G401 (cell line): ENCODE measurements around the gene STK11. TPM values are rescaled to one million over a fixed set of nuclear protein-coding genes. Genes with fewer than 3 reads are reported as not detected.

ENCODE experiments used
- DNase-seq: peaks from one replicate; pipeline ENCODE4 v3.0.0-alpha.2; 2015; ENCODE audit warnings: low spot score
- in situ Hi-C: cut with HindIII; loops from 2 replicates; pipeline ENCODE4 v1.10.0; 2016; ENCODE audit warnings: low sequenced_read_pairs, mixed read lengths
- total RNA-seq: library from RNA; depleted of rRNA; stranded (reverse); fragments of >200 nt; shearing (Covaris generic); gene quantifications from 2 replicates; pipeline ENCODE4 v1.2.3, GENCODE V29; 2014

The STK11 gene
- total RNA-seq, 1 experiment from 2014 or later: 83.6 TPM

DNA sequence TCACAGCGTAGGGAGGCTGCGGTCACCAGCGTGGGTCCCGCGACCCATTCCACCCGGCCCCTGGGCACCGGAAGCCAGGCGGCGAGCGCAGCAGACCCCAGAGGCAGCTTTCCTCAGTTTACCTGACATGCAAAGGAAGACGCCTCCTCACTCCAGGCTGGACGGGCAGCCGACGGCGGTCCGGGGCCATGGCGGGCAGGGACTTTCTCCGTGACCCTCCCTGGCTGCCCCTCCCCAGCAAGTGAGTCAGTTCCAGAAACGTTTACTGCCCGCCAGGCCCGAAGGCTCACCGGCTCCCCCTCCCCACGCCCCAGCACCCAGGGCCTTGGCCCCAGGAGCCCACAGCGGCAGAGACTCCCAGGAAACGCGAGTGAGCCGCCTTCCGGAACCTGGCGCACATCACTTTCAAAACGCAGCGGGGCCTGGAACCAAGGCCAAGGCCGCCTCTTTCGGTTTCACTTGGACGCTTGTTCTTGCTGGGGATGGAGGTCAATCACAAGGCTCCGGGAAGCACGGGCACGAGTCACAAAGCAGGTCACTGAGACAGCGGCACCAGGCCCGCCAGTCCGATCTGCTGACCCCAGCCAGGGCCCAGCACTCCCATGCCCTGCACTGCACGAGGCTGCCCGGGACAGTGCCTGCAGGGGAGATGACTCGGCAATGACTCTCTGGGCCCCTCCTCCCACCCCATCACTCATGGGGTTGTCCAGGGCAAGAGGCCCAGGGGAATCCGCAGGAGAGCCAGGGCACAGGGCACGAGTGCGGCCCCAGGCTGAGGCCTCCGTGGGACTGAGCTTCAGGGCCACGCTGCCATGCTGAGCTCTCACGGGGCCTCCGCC lies 36.8 kb upstream of the STK11 start:
- no peak for DNase-seq
- in situ Hi-C loops: no loop called here

DNA sequence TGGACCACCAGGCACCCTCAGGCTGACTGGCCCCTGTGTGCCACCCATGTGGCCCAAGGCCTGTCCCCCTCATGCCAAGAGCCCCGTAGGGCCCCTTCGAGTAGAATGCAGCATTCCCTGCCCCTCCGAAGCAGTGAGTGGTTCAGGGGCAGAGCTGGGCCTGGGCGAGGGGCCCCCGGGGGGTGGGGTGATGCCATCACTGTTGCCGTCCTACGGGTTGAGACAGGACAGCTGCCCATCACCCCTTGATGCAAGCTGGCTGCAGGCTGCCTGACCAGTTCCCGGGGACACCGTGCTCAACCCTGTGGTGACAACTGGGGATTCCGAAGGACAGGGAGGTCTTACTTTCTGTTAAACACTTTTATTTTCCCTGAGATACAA lies 36.2 kb upstream of the STK11 start:
- in situ Hi-C loops: no loop called here
- no peak for DNase-seq

GRCh38 chr19:1169921-1170885 lies 35.4 kb upstream of the STK11 start:
- peak; percentile 68 for DNase-seq
- in situ Hi-C loops: no loop called here

GRCh38 chr19:1170938-1171754 lies 34.4 kb upstream of the STK11 start:
- no peak for DNase-seq
- in situ Hi-C loops: no loop called here

- no peak for DNase-seq
- in situ Hi-C loops: no loop called here
Measured at GRCh38 chr19:1171755-1172352, 33.7 kb upstream of the STK11 start.

- peak; percentile 63 for DNase-seq
- in situ Hi-C loops: no loop called here
Measured at GRCh38 chr19:1172353-1173158, 33.0 kb upstream of the STK11 start.

DNA sequence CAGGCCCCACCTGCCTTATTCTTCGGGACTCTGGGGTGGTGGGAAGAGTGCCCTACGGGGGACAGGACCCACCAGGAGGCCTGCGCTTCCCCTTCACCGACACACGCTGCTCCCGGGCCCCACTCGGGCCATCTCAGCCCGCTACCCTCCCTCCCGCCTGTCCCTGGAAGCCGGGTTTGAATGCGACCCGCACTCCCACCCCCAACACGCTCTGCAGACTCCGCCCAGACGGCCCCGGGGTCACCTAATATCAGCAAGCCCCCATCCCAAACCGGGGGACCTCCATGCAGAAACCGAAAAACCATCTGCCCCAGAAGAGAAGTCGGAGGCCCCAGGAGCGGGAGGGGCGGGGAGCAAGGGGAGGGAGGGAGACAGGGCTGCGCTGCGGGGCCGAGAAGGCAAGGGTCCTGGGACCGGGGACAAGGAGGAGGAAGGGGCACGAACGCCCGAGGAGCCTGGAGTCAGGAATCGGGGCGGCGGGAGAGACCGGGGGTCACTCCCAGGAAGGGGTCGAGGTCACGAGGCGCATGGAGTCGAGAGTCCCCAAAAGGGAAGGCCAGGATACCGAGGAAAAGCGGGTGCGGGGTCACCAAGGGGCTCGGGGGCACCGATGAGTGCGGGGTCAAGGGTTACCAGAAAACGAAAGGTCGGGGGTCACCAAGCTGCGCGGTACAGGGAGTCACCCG lies 32.3 kb upstream of the STK11 start:
- in situ Hi-C loops: no loop called here
- no peak for DNase-seq

DNA sequence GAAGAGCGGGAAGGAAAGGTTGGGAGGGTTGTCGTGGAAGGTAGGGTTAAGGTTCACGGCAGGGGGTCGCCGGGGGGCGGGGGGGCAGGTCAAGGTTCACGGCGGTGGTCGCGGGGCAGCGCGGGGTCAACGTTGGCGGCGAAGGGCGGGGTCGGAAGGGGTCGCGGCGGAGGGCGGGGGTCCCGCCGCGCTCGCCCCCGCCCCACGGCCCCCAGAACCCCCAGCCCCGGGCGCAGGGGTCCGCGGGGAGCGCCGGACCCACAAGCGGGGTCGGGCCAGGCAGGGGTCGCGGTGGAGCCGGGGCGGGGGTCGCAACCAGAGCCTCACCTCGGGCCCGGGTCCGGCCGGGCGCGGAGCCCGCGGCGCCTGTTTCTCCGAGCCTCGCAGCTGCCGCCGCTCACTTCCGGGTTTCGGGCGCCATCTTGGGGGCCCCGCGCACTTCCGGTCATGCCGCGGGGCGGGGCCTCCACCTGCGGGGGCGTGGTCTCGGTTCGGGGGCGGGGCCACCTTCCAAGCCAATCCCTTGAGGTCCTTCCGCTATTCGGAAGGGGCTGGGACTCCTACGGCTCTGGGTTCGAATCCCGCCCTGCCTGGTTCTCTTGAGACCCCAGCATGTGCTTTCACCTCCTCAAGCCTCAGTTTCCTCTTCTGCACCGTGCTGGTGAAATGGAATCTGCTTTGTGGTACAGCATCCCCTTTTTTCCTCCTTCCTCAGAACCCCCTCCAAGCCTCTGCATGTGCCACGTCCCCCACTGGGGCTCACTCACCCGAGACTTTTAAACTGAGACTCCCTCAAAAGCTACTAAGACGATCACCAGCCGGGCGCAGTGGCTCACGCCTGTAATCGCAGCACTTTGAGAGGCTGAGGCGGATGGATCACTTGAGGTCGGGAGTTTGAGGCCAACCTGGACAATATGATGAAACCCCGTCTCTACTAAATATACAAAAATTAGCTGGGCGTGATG lies 31.5 kb upstream of the STK11 start, which contains the start of gene SBNO2:
Gene SBNO2 (minus strand): TSS at position 424 of the 965 bp plus-strand sequence. CDS start 19,992 bp downstream, outside the sequence.
- peak; percentile 81 for DNase-seq
- in situ Hi-C loops: no loop called here

- in situ Hi-C loops: no loop called here
- DNase-seq: no peak
Measured at GRCh38 chr19:1177322-1178114, 28.1 kb upstream of the STK11 start.

DNA sequence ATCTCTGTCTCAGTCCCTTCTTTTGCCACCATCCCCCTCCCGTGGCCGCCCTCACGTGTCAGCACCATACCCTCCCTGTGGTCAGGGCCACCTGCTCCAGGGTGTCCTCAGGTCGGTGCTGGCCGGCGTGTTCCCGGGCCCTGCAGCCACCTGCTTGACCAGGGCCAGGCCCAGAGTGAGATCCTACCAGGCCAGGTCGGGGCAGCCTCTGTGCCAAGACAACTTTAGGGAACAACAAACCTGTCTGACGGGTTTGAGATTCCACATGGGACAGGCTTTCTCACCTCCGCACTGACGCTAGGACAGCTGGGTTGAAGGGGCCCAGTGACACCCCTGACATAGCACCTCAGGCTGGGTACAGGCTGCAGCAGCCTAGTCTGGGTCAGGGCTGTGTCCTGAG lies 24.0 kb upstream of the STK11 start:
- no peak for DNase-seq

GRCh38 chr19:1182068-1182467 lies 23.5 kb upstream of the STK11 start:
- no peak for DNase-seq
- in situ Hi-C loops: no loop called here

More for the DNA sequence above, 24.0 kb upstream of the STK11 start:
- in situ Hi-C loops: no loop called here

DNA sequence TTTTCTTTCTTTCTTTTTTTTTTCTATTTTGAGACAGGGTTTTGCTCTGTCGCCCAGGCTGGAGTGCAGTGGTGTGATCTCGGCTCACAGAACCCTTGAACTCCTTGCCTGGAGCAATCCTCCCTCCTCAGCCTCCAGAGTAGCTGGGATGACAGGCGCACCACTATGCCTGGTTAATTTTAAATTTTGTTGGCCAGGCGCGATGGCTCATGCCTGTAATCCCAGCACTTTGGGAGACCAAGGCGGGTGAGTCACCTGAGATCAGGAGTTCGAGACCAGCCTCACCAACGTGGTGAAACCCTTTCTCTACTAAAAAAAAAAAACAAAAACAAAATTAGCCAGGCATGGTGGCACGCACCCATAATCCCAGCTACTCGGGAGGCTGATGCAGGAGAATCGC lies 22.9 kb upstream of the STK11 start:
- no peak for DNase-seq
- in situ Hi-C loops: no loop called here

DNA sequence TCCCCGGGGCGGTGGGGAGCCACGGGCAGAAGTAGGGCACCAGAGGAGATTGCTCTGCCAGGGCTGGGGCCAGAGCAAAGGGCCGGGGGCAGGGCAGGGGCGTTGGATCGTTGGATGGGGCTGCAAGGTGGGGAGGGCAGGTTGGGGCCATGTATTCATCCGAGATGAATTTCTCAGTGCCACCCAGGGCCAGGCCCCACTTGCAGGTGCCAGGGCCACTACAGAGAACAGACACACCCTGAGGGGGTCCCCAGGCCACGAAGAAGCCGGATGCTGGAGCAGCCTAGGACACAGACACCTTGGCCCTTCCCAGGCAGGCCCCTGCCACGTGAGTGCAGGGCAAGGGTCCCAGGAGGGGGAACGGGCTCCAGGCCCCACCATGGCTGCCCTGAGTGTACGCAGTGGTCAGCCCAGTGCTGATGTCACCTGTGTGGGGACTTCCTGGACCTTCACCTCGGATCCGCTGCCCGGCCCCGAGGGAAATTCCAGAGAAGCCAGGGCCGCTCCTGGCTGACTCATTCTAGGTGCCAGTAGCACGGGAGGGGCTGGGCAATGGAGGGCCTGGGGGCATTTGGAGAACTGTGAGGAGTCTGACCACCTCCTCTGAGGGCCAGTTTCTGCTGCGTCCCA lies 21.9 kb upstream of the STK11 start:
- DNase-seq: no peak
- in situ Hi-C loops: no loop called here

DNA sequence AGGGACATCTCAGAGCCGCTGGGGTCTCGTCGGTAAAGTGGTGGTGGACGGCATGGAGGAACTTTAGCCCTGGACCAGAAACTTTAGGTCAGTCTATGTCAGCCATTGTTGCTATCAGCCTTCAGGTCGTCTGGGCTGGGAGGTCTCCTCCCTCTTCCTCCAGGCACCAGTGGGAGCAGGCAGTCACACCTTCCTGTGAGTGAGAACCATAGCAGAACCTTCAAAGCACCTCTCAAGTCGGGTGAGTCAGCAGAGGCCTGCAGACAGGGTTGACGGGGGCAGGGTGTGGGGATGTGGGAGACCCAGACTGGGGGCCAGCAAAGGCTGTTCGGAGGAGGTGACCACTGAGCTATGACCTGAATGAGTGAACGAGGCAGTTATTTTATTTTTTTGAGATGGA lies 16.2 kb upstream of the STK11 start:
- no peak for DNase-seq
- in situ Hi-C loops: no loop called here

GRCh38 chr19:1199531-1199930 lies 6.0 kb upstream of the STK11 start:
- DNase-seq: no peak
- in situ Hi-C loops: no loop called here
